A549 (cell line): ENCODE data around the gene PCNX2.

ENCODE experiments used
- EHMT2 ChIP-seq: fragments of 200-600 bp; sonication (generic); IDR thresholded peaks from 2 replicates; pipeline ENCODE4 v1.6.1; 2016; ENCODE audit warnings: antibody characterized with exemption, low read depth, mild to moderate bottlenecking, moderate library complexity
- JUN ChIP-seq, 2 experiments: fragments of >200 bp; sonication (Bioruptor Twin); formaldehyde crosslinking; IDR thresholded peaks; 2 replicates in 1 of 2; 3 replicates in 1 of 2; pipeline ENCODE4 v1.6.1; 2016 to 2017
- MYC ChIP-seq: IDR thresholded peaks from 2 replicates; pipeline ENCODE4 v1.6.1; 2012; ENCODE audit warnings: mild to moderate bottlenecking, inconsistent platforms, low read length, improper control_type of control experiment, borderline replicate concordance
- POLR2A ChIP-seq: IDR thresholded peaks from 2 replicates; pipeline ENCODE4 v1.6.1; 2012; ENCODE audit warnings: mild to moderate bottlenecking, low read length
- TP53 ChIP-seq: fragments of 250-450 bp; sonication (Bioruptor Pico); IDR thresholded peaks from 2 replicates; pipeline ENCODE4 v1.5.0; 2021; ENCODE audit warnings: mild to moderate bottlenecking, moderate library complexity
- TF ChIP-seq, protein P1 (sequence below): fragments of 200-600 bp; sonication (generic); IDR thresholded peaks from 2 replicates; pipeline ENCODE4 v1.6.1; 2016; ENCODE audit warnings: antibody characterized with exemption, mild to moderate bottlenecking, moderate library complexity
- TF ChIP-seq, protein P2 (sequence below): fragments of >200 bp; sonication (Bioruptor Twin); formaldehyde crosslinking; IDR thresholded peaks from 3 replicates; pipeline ENCODE4 v1.5.1; 2016
- TF ChIP-seq, protein P3 (sequence below): IDR thresholded peaks from 2 replicates; pipeline ENCODE4 v1.6.1; 2012
- TF ChIP-seq, protein P4 (sequence below): fragments of 250-450 bp; sonication (Bioruptor Pico); IDR thresholded peaks from 2 replicates; pipeline ENCODE4 v1.5.0; 2020; ENCODE audit warnings: low read depth, mild to moderate bottlenecking, moderate library complexity

DNA sequence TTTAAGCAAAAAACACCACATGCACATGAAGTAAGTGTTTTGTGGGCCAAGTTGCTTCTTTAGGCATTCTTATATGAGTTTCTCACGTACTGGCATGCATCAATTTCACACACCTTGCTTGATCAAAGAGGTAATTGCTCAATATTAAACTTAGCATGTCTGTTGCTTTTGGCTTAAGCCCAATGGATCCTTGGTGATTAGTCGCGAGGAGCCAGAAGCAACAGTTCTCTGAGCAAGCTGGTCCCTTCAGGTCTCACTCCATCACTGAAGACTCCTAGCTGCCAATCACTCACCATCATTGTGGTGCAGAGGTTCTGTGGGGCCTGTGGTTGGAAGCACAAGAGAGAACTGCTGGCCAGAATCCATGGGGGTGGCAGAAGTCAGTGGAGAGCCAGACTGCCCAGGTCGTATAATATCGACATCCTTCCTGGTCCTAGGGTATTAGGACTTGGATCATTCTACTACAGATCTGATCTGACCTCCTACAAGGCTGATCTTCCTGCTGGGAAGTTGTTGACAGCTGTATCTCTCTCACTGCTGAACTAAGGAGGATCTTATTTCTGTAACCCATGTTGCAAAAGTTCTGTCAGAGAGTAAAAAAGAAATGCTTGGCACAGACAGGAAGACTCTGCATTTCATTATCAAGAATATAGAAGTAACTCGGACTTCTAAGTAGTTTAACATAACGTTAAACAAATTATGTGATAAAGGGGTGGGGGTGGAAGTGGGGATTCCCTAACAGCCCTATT is 204.6 kb downstream of the PCNX2 start:
- TF ChIP-seq, protein P1, sequence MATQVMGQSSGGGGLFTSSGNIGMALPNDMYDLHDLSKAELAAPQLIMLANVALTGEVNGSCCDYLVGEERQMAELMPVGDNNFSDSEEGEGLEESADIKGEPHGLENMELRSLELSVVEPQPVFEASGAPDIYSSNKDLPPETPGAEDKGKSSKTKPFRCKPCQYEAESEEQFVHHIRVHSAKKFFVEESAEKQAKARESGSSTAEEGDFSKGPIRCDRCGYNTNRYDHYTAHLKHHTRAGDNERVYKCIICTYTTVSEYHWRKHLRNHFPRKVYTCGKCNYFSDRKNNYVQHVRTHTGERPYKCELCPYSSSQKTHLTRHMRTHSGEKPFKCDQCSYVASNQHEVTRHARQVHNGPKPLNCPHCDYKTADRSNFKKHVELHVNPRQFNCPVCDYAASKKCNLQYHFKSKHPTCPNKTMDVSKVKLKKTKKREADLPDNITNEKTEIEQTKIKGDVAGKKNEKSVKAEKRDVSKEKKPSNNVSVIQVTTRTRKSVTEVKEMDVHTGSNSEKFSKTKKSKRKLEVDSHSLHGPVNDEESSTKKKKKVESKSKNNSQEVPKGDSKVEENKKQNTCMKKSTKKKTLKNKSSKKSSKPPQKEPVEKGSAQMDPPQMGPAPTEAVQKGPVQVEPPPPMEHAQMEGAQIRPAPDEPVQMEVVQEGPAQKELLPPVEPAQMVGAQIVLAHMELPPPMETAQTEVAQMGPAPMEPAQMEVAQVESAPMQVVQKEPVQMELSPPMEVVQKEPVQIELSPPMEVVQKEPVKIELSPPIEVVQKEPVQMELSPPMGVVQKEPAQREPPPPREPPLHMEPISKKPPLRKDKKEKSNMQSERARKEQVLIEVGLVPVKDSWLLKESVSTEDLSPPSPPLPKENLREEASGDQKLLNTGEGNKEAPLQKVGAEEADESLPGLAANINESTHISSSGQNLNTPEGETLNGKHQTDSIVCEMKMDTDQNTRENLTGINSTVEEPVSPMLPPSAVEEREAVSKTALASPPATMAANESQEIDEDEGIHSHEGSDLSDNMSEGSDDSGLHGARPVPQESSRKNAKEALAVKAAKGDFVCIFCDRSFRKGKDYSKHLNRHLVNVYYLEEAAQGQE = no peak
- TF ChIP-seq, protein P2, sequence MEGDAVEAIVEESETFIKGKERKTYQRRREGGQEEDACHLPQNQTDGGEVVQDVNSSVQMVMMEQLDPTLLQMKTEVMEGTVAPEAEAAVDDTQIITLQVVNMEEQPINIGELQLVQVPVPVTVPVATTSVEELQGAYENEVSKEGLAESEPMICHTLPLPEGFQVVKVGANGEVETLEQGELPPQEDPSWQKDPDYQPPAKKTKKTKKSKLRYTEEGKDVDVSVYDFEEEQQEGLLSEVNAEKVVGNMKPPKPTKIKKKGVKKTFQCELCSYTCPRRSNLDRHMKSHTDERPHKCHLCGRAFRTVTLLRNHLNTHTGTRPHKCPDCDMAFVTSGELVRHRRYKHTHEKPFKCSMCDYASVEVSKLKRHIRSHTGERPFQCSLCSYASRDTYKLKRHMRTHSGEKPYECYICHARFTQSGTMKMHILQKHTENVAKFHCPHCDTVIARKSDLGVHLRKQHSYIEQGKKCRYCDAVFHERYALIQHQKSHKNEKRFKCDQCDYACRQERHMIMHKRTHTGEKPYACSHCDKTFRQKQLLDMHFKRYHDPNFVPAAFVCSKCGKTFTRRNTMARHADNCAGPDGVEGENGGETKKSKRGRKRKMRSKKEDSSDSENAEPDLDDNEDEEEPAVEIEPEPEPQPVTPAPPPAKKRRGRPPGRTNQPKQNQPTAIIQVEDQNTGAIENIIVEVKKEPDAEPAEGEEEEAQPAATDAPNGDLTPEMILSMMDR = no peak
- no peak for TF ChIP-seq POLR2A
- TF ChIP-seq, protein P3, sequence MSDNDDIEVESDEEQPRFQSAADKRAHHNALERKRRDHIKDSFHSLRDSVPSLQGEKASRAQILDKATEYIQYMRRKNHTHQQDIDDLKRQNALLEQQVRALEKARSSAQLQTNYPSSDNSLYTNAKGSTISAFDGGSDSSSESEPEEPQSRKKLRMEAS = no peak
- TF ChIP-seq EHMT2 = no peak
- no peak for TF ChIP-seq MYC
- TF ChIP-seq TP53 (CRISPR knock-in tag) = no peak
- TF ChIP-seq JUN (IDR thresholded peaks at IDR 0.05) = no peak
- TF ChIP-seq, protein P4, sequence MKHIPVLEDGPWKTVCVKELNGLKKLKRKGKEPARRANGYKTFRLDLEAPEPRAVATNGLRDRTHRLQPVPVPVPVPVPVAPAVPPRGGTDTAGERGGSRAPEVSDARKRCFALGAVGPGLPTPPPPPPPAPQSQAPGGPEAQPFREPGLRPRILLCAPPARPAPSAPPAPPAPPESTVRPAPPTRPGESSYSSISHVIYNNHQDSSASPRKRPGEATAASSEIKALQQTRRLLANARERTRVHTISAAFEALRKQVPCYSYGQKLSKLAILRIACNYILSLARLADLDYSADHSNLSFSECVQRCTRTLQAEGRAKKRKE (CRISPR knock-in tag) = no peak
